Measurements from ENCODE around the gene RFC1.

DNA sequence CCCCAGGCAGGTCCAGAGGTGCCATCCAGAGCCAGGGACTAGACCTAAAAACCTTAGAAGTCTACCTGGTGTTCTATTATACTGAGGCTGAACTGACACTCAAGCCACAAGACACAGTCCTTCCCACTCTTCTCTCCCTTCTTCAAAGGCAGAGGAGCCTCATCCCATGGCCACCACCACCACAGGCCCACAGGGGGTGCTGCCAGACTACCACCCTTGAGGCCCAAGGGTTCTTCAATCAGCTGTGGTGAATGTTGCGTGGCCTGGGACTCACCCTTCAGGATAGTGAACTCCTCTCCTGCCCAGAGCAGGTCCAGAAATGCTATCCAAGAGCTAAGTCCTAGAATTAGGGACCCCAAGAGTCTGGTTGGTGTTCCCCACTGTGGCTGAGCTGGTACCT, 17.5 kb upstream of the RFC1 start:
- TF ChIP-seq SUZ12 (IDR thresholded peaks at IDR 0.05) (no peak), CTBP1 (IDR thresholded peaks at IDR 0.05; ENCODE audit: borderline replicate concordance) (no peak), SP1 (IDR thresholded peaks at IDR 0.05) (no peak), FOXM1 (IDR thresholded peaks at IDR 0.05; ENCODE audit: borderline replicate concordance) (no peak), BHLHE40 (IDR thresholded peaks at IDR 0.05; ENCODE audit: borderline replicate concordance) (no peak), TARDBP (IDR thresholded peaks at IDR 0.05) (no peak), L3MBTL2 (conservative IDR thresholded peaks at IDR 0.05) (no peak), ZNF384 (IDR thresholded peaks at IDR 0.05) (no peak), FOXK2 (IDR thresholded peaks at IDR 0.05) (no peak), LEF1 (IDR thresholded peaks at IDR 0.05; ENCODE audit: borderline replicate concordance) (no peak), HDGF (IDR thresholded peaks at IDR 0.05; ENCODE audit: borderline replicate concordance) (no peak), NFRKB (IDR thresholded peaks at IDR 0.05) (no peak), ELF4 (IDR thresholded peaks at IDR 0.05) (no peak)
- TF ChIP-seq, protein P1, sequence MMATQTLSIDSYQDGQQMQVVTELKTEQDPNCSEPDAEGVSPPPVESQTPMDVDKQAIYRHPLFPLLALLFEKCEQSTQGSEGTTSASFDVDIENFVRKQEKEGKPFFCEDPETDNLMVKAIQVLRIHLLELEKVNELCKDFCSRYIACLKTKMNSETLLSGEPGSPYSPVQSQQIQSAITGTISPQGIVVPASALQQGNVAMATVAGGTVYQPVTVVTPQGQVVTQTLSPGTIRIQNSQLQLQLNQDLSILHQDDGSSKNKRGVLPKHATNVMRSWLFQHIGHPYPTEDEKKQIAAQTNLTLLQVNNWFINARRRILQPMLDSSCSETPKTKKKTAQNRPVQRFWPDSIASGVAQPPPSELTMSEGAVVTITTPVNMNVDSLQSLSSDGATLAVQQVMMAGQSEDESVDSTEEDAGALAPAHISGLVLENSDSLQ (IDR thresholded peaks at IDR 0.05) = no peak
